ENCODE data around the gene TBC1D19. TPM values are rescaled to one million over a fixed set of nuclear protein-coding genes. Genes with fewer than 3 reads are reported as not detected.

The TBC1D19 gene
- total and polyA plus RNA-seq, 9 of the 15 experiments (the other 6 are each of a cell fraction or from before 2014, with no cell fraction given): 0.73 to 5.6 (median 3.7) TPM

GRCh38 chr4:26692014-26692726 is 108.3 kb downstream of the TBC1D19 start (continued):
- no peak for TF ChIP-seq MXD1 (CRISPR knock-in tag; IDR thresholded peaks at IDR 0.05; ENCODE audit: borderline replicate concordance, poor library complexity, severe bottlenecking)
- TF ChIP-seq CREB5 (CRISPR knock-in tag; IDR thresholded peaks at IDR 0.05): no peak
- TF ChIP-seq KAT2B (IDR thresholded peaks at IDR 0.05; ENCODE audit: low read depth, low read length): no peak
- TF ChIP-seq, protein P1, sequence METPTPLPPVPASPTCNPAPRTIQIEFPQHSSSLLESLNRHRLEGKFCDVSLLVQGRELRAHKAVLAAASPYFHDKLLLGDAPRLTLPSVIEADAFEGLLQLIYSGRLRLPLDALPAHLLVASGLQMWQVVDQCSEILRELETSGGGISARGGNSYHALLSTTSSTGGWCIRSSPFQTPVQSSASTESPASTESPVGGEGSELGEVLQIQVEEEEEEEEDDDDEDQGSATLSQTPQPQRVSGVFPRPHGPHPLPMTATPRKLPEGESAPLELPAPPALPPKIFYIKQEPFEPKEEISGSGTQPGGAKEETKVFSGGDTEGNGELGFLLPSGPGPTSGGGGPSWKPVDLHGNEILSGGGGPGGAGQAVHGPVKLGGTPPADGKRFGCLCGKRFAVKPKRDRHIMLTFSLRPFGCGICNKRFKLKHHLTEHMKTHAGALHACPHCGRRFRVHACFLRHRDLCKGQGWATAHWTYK (CRISPR knock-in tag; IDR thresholded peaks at IDR 0.05): no peak
- TF ChIP-seq LARP7 (IDR thresholded peaks at IDR 0.05): no peak
- 0 out of 2 replicates have a peak, but pooled peaks have one; percentile 35 for TF ChIP-seq KLF16 (IDR thresholded peaks at IDR 0.05)
- TF ChIP-seq, protein P2, sequence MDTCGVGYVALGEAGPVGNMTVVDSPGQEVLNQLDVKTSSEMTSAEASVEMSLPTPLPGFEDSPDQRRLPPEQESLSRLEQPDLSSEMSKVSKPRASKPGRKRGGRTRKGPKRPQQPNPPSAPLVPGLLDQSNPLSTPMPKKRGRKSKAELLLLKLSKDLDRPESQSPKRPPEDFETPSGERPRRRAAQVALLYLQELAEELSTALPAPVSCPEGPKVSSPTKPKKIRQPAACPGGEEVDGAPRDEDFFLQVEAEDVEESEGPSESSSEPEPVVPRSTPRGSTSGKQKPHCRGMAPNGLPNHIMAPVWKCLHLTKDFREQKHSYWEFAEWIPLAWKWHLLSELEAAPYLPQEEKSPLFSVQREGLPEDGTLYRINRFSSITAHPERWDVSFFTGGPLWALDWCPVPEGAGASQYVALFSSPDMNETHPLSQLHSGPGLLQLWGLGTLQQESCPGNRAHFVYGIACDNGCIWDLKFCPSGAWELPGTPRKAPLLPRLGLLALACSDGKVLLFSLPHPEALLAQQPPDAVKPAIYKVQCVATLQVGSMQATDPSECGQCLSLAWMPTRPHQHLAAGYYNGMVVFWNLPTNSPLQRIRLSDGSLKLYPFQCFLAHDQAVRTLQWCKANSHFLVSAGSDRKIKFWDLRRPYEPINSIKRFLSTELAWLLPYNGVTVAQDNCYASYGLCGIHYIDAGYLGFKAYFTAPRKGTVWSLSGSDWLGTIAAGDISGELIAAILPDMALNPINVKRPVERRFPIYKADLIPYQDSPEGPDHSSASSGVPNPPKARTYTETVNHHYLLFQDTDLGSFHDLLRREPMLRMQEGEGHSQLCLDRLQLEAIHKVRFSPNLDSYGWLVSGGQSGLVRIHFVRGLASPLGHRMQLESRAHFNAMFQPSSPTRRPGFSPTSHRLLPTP (IDR thresholded peaks at IDR 0.05; ENCODE audit: borderline replicate concordance, extremely low read depth, insufficient read length): no peak
- peak; percentile 63; the same call in 1 of the 2 replicates for TF ChIP-seq POLR2AphosphoS5 (IDR thresholded peaks at IDR 0.05; ENCODE audit: control insufficient read depth, insufficient read depth, low read depth, low read length)
- TF ChIP-seq U2AF2 (optimal IDR thresholded peaks at IDR 0.05; ENCODE audit: low read depth, low read length): no peak
- TF ChIP-seq STAT5B (CRISPR knock-in tag; IDR thresholded peaks at IDR 0.05): no peak
- no peak for TF ChIP-seq MCM2 (IDR thresholded peaks at IDR 0.05; ENCODE audit: low read depth)
- TF ChIP-seq GATA2 (CRISPR knock-in tag; IDR thresholded peaks at IDR 0.05): peak; percentile 55; the same call in 1 of the 2 replicates
- no peak for TF ChIP-seq NUFIP1 (IDR thresholded peaks at IDR 0.05; ENCODE audit: partially characterized antibody)
- TF ChIP-seq JUNB (CRISPR knock-in tag; conservative IDR thresholded peaks at IDR 0.05): no peak
- TF ChIP-seq ETS2 (tag; IDR thresholded peaks at IDR 0.05; ENCODE audit: borderline replicate concordance, poor library complexity, severe bottlenecking): no peak
- TF ChIP-seq ADNP (tag; IDR thresholded peaks at IDR 0.05): no peak
- TF ChIP-seq ARID3A (IDR thresholded peaks at IDR 0.05; ENCODE audit: borderline replicate concordance, low read depth, low read length): no peak
- no peak for TF ChIP-seq ERF (CRISPR knock-in tag; IDR thresholded peaks at IDR 0.05)
- peak; percentile 47; the same call in 1 of the 2 replicates for TF ChIP-seq RNF2 (IDR thresholded peaks at IDR 0.05)
